Gastrocnemius medialis (tissue), 4 donors: Measurements from ENCODE around the gene DDX19B. TPM values are rescaled to one million over a fixed set of nuclear protein-coding genes. Genes with fewer than 3 reads are reported as not detected.
"Not testable (repeated sequence)": the region's sequence is repeated elsewhere in the genome, so short reads cannot be mapped to it uniquely, and the experiment has no call there.

ENCODE experiments used
- ATAC-seq, 2 donors: fragments of 150-250 bp; one replicate each; pipeline ENCODE4 v1.9.1; 2016
- DNase-seq, 2 donors: peaks; one replicate each; pipeline ENCODE4 v3.0.0-alpha.2; 2019
- H3K27ac ChIP-seq, 4 donors: fragments of 200-600 bp; sonication (generic); 1 replicate in 1 of 4; 2 replicates in 3 of 4; pipeline ENCODE4 v1.5.1; 2016 to 2018; ENCODE audit warnings: mild to moderate bottlenecking in 2 of 4, moderate library complexity in 1 of 4
- H3K27me3 ChIP-seq, 3 donors: fragments of 200-600 bp; sonication (generic) in 2 of 3; 1 replicate in 1 of 3; 2 replicates in 2 of 3; pipeline versions ENCODE4 v1.5.1 to v1.6.0; 2016 to 2019; ENCODE audit warnings: mild to moderate bottlenecking in 1 of 3, moderate library complexity in 1 of 3
- H3K36me3 ChIP-seq, 2 donors: fragments of 200-600 bp; sonication (generic) in 1 of 2; one replicate each; pipeline ENCODE4 v1.5.1; 2017 to 2018
- H3K4me1 ChIP-seq, 2 donors: fragments of 200-600 bp; sonication (generic) in 1 of 2; one replicate each; pipeline ENCODE4 v1.5.1; 2016 to 2017; ENCODE audit warnings: mild to moderate bottlenecking in 2 of 2
- H3K4me3 ChIP-seq, 4 donors: fragments of 200-600 bp; sonication (generic) in 3 of 4; 1 replicate in 1 of 4; 2 replicates in 3 of 4; pipeline ENCODE4 v1.5.1; 2016 to 2019; ENCODE audit warnings: mild to moderate bottlenecking in 2 of 4
- H3K9me3 ChIP-seq, 3 donors: fragments of 200-600 bp; sonication (generic) in 2 of 3; 1 replicate in 1 of 3; 2 replicates in 2 of 3; pipeline ENCODE4 v1.5.1; 2016 to 2019
- CTCF ChIP-seq, 5 experiments: fragments of 450-650 bp in 3 of 5; fragments of 200-600 bp in 2 of 5; sonication (generic) in 2 of 5; IDR thresholded peaks in 4 of 5; conservative IDR thresholded peaks in 1 of 5; 1 replicate in 4 of 5; 2 replicates in 1 of 5; pipeline ENCODE4 v1.5.1; 2016 to 2019; ENCODE audit warnings: antibody characterized with exemption in 5 of 5, mild to moderate bottlenecking in 3 of 5, moderate library complexity in 3 of 5
- POLR2A ChIP-seq, 2 donors: fragments of 450-650 bp; IDR thresholded peaks; one replicate each; pipeline ENCODE4 v1.6.1; 2017; ENCODE audit warnings: antibody characterized with exemption in 2 of 2, mild to moderate bottlenecking in 2 of 2, moderate library complexity in 2 of 2
- in situ Hi-C, 4 donors: fragments of 200-750 bp; cut with MboI; loops; one replicate each; pipeline versions ENCODE4 v1.15.0 to v1.8.0; 2017; ENCODE audit warnings: low sequenced_read_pairs in 4 of 4
- intact Hi-C: fragments of 100-400 bp; cut with DNase I; formaldehyde crosslinking; loops from one replicate; pipeline ENCODE4 v1.15.1; 2023; ENCODE audit warnings: low total_unique reads
- total RNA-seq, 4 donors: library from RNA; depleted of rRNA; stranded (reverse); fragments of >200 nt; gene quantifications; one replicate each; pipeline versions ENCODE4 v1.1.0 to v1.2.3, GENCODE V29; 2016

Gene DDX19B
- total RNA-seq, 4 donors from 2014 or later: 26.6 to 38.3 (median 31.9) TPM

- Histone ChIP-seq H3K4me1 (peaks cover 0 to 14% of the 10 kb centered on the region in 2 donors), H3K9me3 (no peaks in the 10 kb centered on the region), H3K36me3 (peaks cover 6 to 99% of the 10 kb centered on the region in 2 donors), H3K27me3 (no peaks in the 10 kb centered on the region), H3K27ac (peak overlapping the region in 3 of 4 donors; percentile 84 to 88 (median 85)), H3K4me3 (no peak overlapping the region)
- intact Hi-C loops: no loop called here
- TF ChIP-seq CTCF (IDR thresholded peaks at IDR 0.05 in 4 of 5, conservative IDR thresholded peaks at IDR 0.05 in 1 of 5) (no peak), POLR2A (IDR thresholded peaks at IDR 0.05) (no peak)
- in situ Hi-C loops: loop anchor here in 3 of 4 donors (25.0 kb wide), 2 partner anchors 278 to 303 kb away; partner anchors contain the start of gene IL34 (in 1 of the 3)
- ATAC-seq (no peak), DNase-seq (no peak)
Measured at GRCh38 chr16:70359552-70359951, 60.6 kb downstream of the DDX19B start.

- intact Hi-C loops: no loop called here
- TF ChIP-seq CTCF (IDR thresholded peaks at IDR 0.05 in 4 of 5, conservative IDR thresholded peaks at IDR 0.05 in 1 of 5): no peak
- no peak for TF ChIP-seq POLR2A (IDR thresholded peaks at IDR 0.05)
- peak overlapping the region in 1 of 4 donors; percentile 85 for H3K27ac ChIP-seq
- H3K36me3 ChIP-seq: peaks cover 4 to 82% of the 10 kb centered on the region in 2 donors
- no peaks in the 10 kb centered on the region for H3K27me3 ChIP-seq
- ATAC-seq (no peak), DNase-seq (no peak)
- in situ Hi-C loops: loop anchor here (10.0 to 25.0 kb wide), 3 partner anchors 273 to 298 kb away; partner anchors contain the start of gene IL34 (in 1 of the 4)
- H3K4me1 ChIP-seq: peaks cover 0 to 14% of the 10 kb centered on the region in 2 donors
- no peaks in the 10 kb centered on the region for H3K9me3 ChIP-seq
- no peak overlapping the region for H3K4me3 ChIP-seq
Measured at GRCh38 chr16:70364399-70364798, 65.4 kb downstream of the DDX19B start.

GRCh38 chr16:70370145-70370544 is 71.2 kb downstream of the DDX19B start:
- peak in 1 of 2 donors; percentile 62 for DNase-seq
- TF ChIP-seq CTCF (IDR thresholded peaks at IDR 0.05 in 4 of 5, conservative IDR thresholded peaks at IDR 0.05 in 1 of 5): peak; percentile 66 to 76 (median 71)
- in situ Hi-C loops: loop anchor here in 3 of 4 donors (25.0 kb wide), 2 partner anchors 267 to 292 kb away; partner anchors contain the start of gene IL34 (in 1 of the 3)
- H3K9me3 ChIP-seq, H3K4me3 ChIP-seq, H3K27me3 ChIP-seq, H3K4me1 ChIP-seq: not testable (repeated sequence)
- H3K27ac ChIP-seq: peak overlapping the region; percentile 50 to 88 (median 72)
- ATAC-seq: peak; percentile 67 to 77
- intact Hi-C loops: loop anchor here (2.0 to 5.0 kb wide), 2 partner anchors 102 to 283 kb away; no protein-coding TSS in a partner anchor
- peaks cover 0 to 62% of the 10 kb centered on the region in 2 donors for H3K36me3 ChIP-seq

- in situ Hi-C loops: loop anchor here in 3 of 4 donors (25.0 kb wide), 2 partner anchors 266 to 291 kb away; partner anchors contain the start of gene IL34 (in 1 of the 3)
Measured at GRCh38 chr16:70370924-70371323, 71.9 kb downstream of the DDX19B start.

More at GRCh38 chr16:70370924-70371323, 71.9 kb downstream of the DDX19B start:
- ATAC-seq (peak; percentile 65 to 87), DNase-seq (peak; percentile 60 to 64)
- Histone ChIP-seq H3K27ac (peak overlapping the region; percentile 50 to 88 (median 72)), H3K4me3 (no peak overlapping the region), H3K4me1 (peaks cover 7 to 12% of the 10 kb centered on the region in 2 donors), H3K9me3 (no peaks in the 10 kb centered on the region), H3K27me3 (no peaks in the 10 kb centered on the region), H3K36me3 (peaks cover 0 to 56% of the 10 kb centered on the region in 2 donors)
- intact Hi-C loops: loop anchor here (2.0 to 5.0 kb wide), 2 partner anchors 101 to 282 kb away; no protein-coding TSS in a partner anchor
- TF ChIP-seq POLR2A (IDR thresholded peaks at IDR 0.05) (no peak), CTCF (IDR thresholded peaks at IDR 0.05 in 4 of 5, conservative IDR thresholded peaks at IDR 0.05 in 1 of 5) (no peak)
